ENCODE data around the gene SSTR5. TPM values are rescaled to one million over a fixed set of nuclear protein-coding genes. Genes with fewer than 3 reads are reported as not detected.

The SSTR5 gene
- total and polyA plus RNA-seq, 2 donors from 2014 or later, result 6.7 TPM; not detected in 1

GRCh38 chr16:1054660-1055556 is 17.6 kb upstream of the SSTR5 start:
- intact Hi-C loops (cut with DNase I), result no loop called here

GRCh38 chr16:1055557-1055924 is 17.0 kb upstream of the SSTR5 start:
- peaks cover 0 to 3% (median 0%) of the 10 kb centered on the region in 3 donors for H3K9me3 ChIP-seq (ENCODE audit: control insufficient read depth in 2 of 3, insufficient read depth in 1 of 3, low read length in 3 of 3)
- H3K9ac ChIP-seq (ENCODE audit: low read length in 3 of 3), result no peak overlapping the region
- no peaks in the 10 kb centered on the region for H3K36me3 ChIP-seq (ENCODE audit: control insufficient read depth in 2 of 3, insufficient read depth in 3 of 3, low read length in 3 of 3)
- no peak overlapping the region for H3K27ac ChIP-seq (ENCODE audit: low read depth in 2 of 2, low read length in 2 of 2)
- FAIRE-seq, result no peak
- no peaks in the 10 kb centered on the region for H3K4me1 ChIP-seq (ENCODE audit: control insufficient read depth in 2 of 3, insufficient read depth in 2 of 3, low read depth in 1 of 3, low read length in 3 of 3)
- TF ChIP-seq, protein P1, sequence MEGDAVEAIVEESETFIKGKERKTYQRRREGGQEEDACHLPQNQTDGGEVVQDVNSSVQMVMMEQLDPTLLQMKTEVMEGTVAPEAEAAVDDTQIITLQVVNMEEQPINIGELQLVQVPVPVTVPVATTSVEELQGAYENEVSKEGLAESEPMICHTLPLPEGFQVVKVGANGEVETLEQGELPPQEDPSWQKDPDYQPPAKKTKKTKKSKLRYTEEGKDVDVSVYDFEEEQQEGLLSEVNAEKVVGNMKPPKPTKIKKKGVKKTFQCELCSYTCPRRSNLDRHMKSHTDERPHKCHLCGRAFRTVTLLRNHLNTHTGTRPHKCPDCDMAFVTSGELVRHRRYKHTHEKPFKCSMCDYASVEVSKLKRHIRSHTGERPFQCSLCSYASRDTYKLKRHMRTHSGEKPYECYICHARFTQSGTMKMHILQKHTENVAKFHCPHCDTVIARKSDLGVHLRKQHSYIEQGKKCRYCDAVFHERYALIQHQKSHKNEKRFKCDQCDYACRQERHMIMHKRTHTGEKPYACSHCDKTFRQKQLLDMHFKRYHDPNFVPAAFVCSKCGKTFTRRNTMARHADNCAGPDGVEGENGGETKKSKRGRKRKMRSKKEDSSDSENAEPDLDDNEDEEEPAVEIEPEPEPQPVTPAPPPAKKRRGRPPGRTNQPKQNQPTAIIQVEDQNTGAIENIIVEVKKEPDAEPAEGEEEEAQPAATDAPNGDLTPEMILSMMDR (IDR thresholded peaks at IDR 0.05; ENCODE audit: borderline replicate concordance, extremely low read depth, insufficient read depth), result no peak
- intact Hi-C loops (cut with DNase I), result no loop called here
- no peak for DNase-seq
- no peaks in the 10 kb centered on the region for H3K27me3 ChIP-seq (ENCODE audit: control insufficient read depth, insufficient read depth, low read length)
- no peak overlapping the region for H3K4me3 ChIP-seq (ENCODE audit: low read length in 3 of 3)

More at GRCh38 chr16:1054660-1055556, 17.6 kb upstream of the SSTR5 start:
- Histone ChIP-seq H3K36me3 (ENCODE audit: control insufficient read depth in 2 of 3, insufficient read depth in 3 of 3, low read length in 3 of 3) (no peaks in the 10 kb centered on the region), H3K4me1 (ENCODE audit: control insufficient read depth in 2 of 3, insufficient read depth in 2 of 3, low read depth in 1 of 3, low read length in 3 of 3) (no peaks in the 10 kb centered on the region), H3K27ac (ENCODE audit: low read depth in 2 of 2, low read length in 2 of 2) (no peak overlapping the region), H3K9ac (ENCODE audit: low read length in 3 of 3) (no peak overlapping the region), H3K4me3 (ENCODE audit: low read length in 3 of 3) (no peak overlapping the region), H3K9me3 (ENCODE audit: control insufficient read depth in 2 of 3, insufficient read depth in 1 of 3, low read length in 3 of 3) (peaks cover 0 to 3% (median 0%) of the 10 kb centered on the region in 3 donors), H3K27me3 (ENCODE audit: control insufficient read depth, insufficient read depth, low read length) (no peaks in the 10 kb centered on the region)
- no peak for FAIRE-seq
- DNase-seq, result peak in 3 of 5 donors; percentile 75 to 84 (median 76)
- TF ChIP-seq, protein P1 (IDR thresholded peaks at IDR 0.05; ENCODE audit: borderline replicate concordance, extremely low read depth, insufficient read depth), result peak; percentile 74

DNA sequence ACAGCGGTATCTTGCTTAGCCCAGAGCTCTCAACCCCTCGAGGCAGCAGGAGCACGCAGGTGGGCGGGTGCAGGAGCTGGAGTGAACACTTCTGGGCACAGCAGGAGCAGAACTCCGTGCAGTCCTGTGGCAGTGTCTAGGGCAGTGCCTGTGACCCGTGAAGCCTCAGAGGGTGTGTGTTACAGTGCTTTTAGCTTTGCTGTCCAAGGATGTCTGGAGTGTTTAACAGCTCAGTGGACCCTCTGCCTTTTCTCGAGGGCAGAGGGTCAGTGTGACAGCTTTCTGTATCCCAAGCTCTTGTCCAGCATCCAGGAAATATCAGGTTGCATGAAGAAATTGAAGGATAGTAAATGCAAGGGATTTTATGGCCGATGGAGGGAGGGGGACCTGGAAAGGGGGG is 16.4 kb upstream of the SSTR5 start:
- no peaks in the 10 kb centered on the region for H3K27me3 ChIP-seq (ENCODE audit: control insufficient read depth, insufficient read depth, low read length)
- no peaks in the 10 kb centered on the region for H3K4me1 ChIP-seq (ENCODE audit: control insufficient read depth in 2 of 3, insufficient read depth in 2 of 3, low read depth in 1 of 3, low read length in 3 of 3)
- H3K9me3 ChIP-seq (ENCODE audit: control insufficient read depth in 2 of 3, insufficient read depth in 1 of 3, low read length in 3 of 3), result peaks cover 0 to 3% (median 0%) of the 10 kb centered on the region in 3 donors
- H3K27ac ChIP-seq (ENCODE audit: low read depth in 2 of 2, low read length in 2 of 2), result no peak overlapping the region
- intact Hi-C loops (cut with DNase I), result no loop called here
- H3K9ac ChIP-seq (ENCODE audit: low read length in 3 of 3), result no peak overlapping the region
- DNase-seq (peak in 3 of 5 donors; percentile 65 to 83 (median 81)), FAIRE-seq (no peak)
- TF ChIP-seq, protein P1 (IDR thresholded peaks at IDR 0.05; ENCODE audit: borderline replicate concordance, extremely low read depth, insufficient read depth), result no peak
- H3K4me3 ChIP-seq (ENCODE audit: low read length in 3 of 3), result no peak overlapping the region
- H3K36me3 ChIP-seq (ENCODE audit: control insufficient read depth in 2 of 3, insufficient read depth in 3 of 3, low read length in 3 of 3), result no peaks in the 10 kb centered on the region
